Activated CD4-positive, alpha-beta memory T cell treated with anti-CD3 and anti-CD28 coated beads, Interleukin-2, amount 10 ng/mL, durations not matched to agents 7 days and 5 days (primary cell): ENCODE results near the gene DUSP16. TPM values are rescaled to one million over a fixed set of nuclear protein-coding genes. Genes with fewer than 3 reads are reported as not detected.
"Not testable (repeated sequence)": the region's sequence is repeated elsewhere in the genome, so short reads cannot be mapped to it uniquely, and the experiment has no call there.

ENCODE experiments used
- CTCF ChIA-PET: fragments of 350-600 bp; sonication (Branson Sonifier 250); formaldehyde crosslinking; loops from one replicate; lab custom pipeline; 2021; ENCODE audit warnings: antibody characterized with exemption, inconsistent platforms; lab: Charles Lee
- POLR2A ChIA-PET: fragments of 350-600 bp; sonication (Branson Sonifier 250); formaldehyde crosslinking; loops from one replicate; lab custom pipeline; 2021; ENCODE audit warnings: antibody characterized with exemption; lab: Charles Lee
- DNase-seq: peaks from one replicate; pipeline ENCODE4 v3.0.0-alpha.2; 2020
- H3K27ac Mint-ChIP-seq: one replicate; pipeline ENCODE4 v1.8.0; 2021; ENCODE audit warnings: mild to moderate bottlenecking, mixed read lengths
- H3K27me3 Mint-ChIP-seq: one replicate; pipeline ENCODE4 v1.8.0; 2021; ENCODE audit warnings: mixed read lengths
- H3K36me3 Mint-ChIP-seq: one replicate; pipeline ENCODE4 v1.8.0; 2021; ENCODE audit warnings: low read depth, mixed read lengths
- H3K4me1 Mint-ChIP-seq: one replicate; pipeline ENCODE4 v1.8.0; 2021; ENCODE audit warnings: mixed read lengths
- H3K4me3 Mint-ChIP-seq: one replicate; pipeline ENCODE4 v1.8.0; 2021; ENCODE audit warnings: mild to moderate bottlenecking, mixed read lengths
- H3K9me3 Mint-ChIP-seq: one replicate; pipeline ENCODE4 v1.8.0; 2021; ENCODE audit warnings: mixed read lengths
- total RNA-seq, 2 experiments: library from RNA; stranded (reverse); gene quantifications; one replicate each; pipeline ENCODE4 v1.2.3, GENCODE V29; 2021

DUSP16 gene
- total RNA-seq, 2 experiments from 2014 or later: 77.3 to 85.2 TPM

DNA sequence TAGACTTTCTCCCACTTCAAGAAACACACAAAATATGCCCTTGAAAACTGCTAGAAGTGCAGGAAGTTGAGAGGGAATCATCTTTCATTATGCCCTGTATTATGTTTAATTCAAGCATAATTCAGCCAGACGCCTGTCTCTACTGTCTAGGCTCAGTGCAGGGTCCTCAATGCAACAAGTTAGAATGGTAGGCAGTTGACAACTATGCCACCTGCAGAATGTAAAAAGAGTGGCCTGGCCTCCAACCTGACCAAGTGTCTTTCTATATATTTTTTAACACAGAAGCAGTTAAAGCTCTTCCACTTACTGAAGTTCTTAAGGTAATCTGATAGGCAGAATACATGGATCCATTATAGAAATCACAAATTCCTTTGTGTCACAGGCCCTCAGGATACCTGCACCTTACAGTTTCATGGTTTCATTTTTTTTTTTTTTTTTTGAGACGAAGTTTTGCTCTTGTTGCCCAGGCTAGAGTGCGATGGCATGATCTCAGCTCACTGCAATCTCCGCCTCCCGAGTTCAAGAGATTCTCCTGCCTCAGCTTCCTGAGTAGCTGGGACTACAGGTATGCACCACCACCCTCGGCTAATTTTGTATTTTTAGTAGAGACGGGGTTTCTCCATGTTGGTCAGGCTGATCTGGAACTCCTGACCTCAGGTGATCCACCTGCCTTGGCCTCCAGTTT, 60.4 kb downstream of the DUSP16 start:
- DNase-seq: peak; percentile 34
- CTCF ChIA-PET: interaction anchor here (1.0 to 2.1 kb wide), 2 partner anchors 9 to 36 kb away, joined by 3 to 12 read pairs; no protein-coding TSS in a partner anchor
- Mint-ChIP-seq H3K36me3 (peaks cover 42% of the 10 kb centered on the region), H3K27ac (peak overlapping the region; percentile 90), H3K4me3 (peak overlapping the region; percentile 75), H3K4me1 (peaks cover 76% of the 10 kb centered on the region)
- H3K27me3 Mint-ChIP-seq, H3K9me3 Mint-ChIP-seq: not testable (repeated sequence)
- POLR2A ChIA-PET: interaction anchor here (0.8 to 9.2 kb wide), 11 partner anchors 18 to 233 kb away, joined by 3 to 174 read pairs (median 10); partner anchors contain the start of gene DUSP16

DNA sequence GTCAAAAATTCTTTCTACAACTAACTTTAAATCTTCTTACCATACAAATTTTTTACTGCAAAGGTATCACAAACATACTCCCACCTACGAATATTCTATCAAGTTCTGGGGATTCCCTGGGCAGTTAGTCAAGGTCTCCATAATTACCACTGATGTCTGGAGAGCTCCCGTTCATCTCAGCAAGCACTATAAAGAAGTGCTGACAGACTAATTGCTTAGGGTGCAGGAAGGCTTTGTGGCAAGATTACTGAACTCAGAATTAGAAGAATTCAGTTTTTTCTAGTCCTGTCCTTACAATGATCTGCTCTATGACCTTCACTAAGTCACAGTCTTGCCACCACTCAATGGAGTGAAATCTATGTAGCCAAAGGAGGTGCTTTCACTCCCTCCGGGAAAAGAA, 61.5 kb downstream of the DUSP16 start:
- H3K4me3 Mint-ChIP-seq: peak overlapping the region; percentile 56
- DNase-seq: no peak
- peaks cover 78% of the 10 kb centered on the region for H3K4me1 Mint-ChIP-seq
- peak overlapping the region; percentile 83 for H3K27ac Mint-ChIP-seq
- peaks cover 39% of the 10 kb centered on the region for H3K36me3 Mint-ChIP-seq
- ChIA-PET CTCF (interaction anchor here (2.4 kb wide), 1 partner anchor 9 kb away, joined by 8 read pairs; no protein-coding TSS in a partner anchor), POLR2A (interaction anchor here (1.1 to 9.2 kb wide), 11 partner anchors 9 to 224 kb away, joined by 3 to 174 read pairs (median 5); partner anchors contain the start of genes CDKN1B and DUSP16)
- no peaks in the 10 kb centered on the region for H3K27me3 Mint-ChIP-seq
- H3K9me3 Mint-ChIP-seq: no peaks in the 10 kb centered on the region

GRCh38 chr12:12499909-12500604, 62.6 kb downstream of the DUSP16 start:
- peaks cover 74% of the 10 kb centered on the region for H3K4me1 Mint-ChIP-seq
- no peaks in the 10 kb centered on the region for H3K27me3 Mint-ChIP-seq
- POLR2A ChIA-PET: interaction anchor here (1.1 to 9.2 kb wide), 12 partner anchors 8 to 225 kb away, joined by 3 to 174 read pairs (median 5); partner anchors contain the start of gene DUSP16
- H3K27ac Mint-ChIP-seq: peak overlapping the region; percentile 83
- peak overlapping the region; percentile 45 for H3K4me3 Mint-ChIP-seq
- H3K36me3 Mint-ChIP-seq: peaks cover 50% of the 10 kb centered on the region
- H3K9me3 Mint-ChIP-seq: no peaks in the 10 kb centered on the region
- CTCF ChIA-PET: interaction anchor here (2.4 kb wide), 1 partner anchor 10 kb away, joined by 8 read pairs; no protein-coding TSS in a partner anchor
- no peak for DNase-seq

DNA sequence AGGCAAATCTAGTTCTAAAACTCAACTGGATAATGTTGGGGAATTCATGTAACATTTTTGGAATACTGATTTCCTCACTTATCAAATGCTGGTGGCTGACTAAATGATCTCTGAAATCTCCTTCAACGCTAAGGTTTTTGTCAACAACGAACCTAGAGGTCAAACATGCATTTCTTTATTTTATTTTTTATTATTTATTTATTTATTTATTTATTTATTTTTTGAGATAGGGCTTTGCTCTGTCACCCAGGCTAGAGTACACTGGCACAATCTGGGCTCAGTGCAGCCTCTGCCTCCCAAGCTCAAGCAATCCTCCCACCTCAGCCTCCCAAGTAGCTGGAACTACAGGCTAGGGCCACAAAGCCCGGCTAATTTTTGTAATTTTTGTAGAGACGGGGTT, 64.5 kb downstream of the DUSP16 start:
- CTCF ChIA-PET: interaction anchor here (0.8 kb wide), 1 partner anchor 8 kb away, joined by 3 read pairs; no protein-coding TSS in a partner anchor
- Mint-ChIP-seq H3K27ac (no peak overlapping the region), H3K36me3 (peaks cover 49% of the 10 kb centered on the region), H3K4me1 (peaks cover 59% of the 10 kb centered on the region), H3K4me3 (no peak overlapping the region), H3K9me3 (no peaks in the 10 kb centered on the region), H3K27me3 (no peaks in the 10 kb centered on the region)
- DNase-seq: no peak
- POLR2A ChIA-PET: interaction anchor here (9.2 kb wide), 1 partner anchor 14 kb away, joined by 174 read pairs; no protein-coding TSS in a partner anchor

DNA sequence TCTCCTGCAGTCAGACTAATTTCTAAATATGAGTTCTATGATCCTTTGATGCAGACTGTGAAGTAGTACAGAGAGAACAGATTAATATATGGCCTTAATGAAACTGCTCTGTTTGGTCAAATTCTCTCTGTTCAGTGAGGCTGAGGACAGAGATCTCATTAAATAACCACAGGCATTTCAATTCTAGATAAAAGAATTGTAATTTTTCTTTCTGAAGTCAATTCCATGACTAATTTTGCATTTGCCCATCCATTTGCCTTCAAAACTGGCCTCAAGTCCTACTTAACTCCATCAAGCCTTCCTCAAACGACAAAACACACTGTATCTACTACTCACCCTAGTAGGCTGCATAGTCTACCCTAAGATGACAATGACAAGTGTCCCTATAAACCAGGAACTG, 67.1 kb downstream of the DUSP16 start:
- Mint-ChIP-seq H3K4me1 (peaks cover 36% of the 10 kb centered on the region), H3K4me3 (no peak overlapping the region), H3K36me3 (peaks cover 37% of the 10 kb centered on the region), H3K27me3 (no peaks in the 10 kb centered on the region), H3K27ac (peak overlapping the region; percentile 19), H3K9me3 (no peaks in the 10 kb centered on the region)
- POLR2A ChIA-PET: interaction anchor here (1.4 to 1.8 kb wide), 2 partner anchors 10 to 14 kb away, joined by 5 read pairs; no protein-coding TSS in a partner anchor
- DNase-seq: no peak
- CTCF ChIA-PET: interaction anchor here (1.4 kb wide), 1 partner anchor 20 kb away, joined by 3 read pairs; no protein-coding TSS in a partner anchor

- H3K36me3 Mint-ChIP-seq: peaks cover 34% of the 10 kb centered on the region
- H3K4me1 Mint-ChIP-seq: peaks cover 42% of the 10 kb centered on the region
- POLR2A ChIA-PET: interaction anchor here (1.4 to 22.6 kb wide), 6 partner anchors 8 to 229 kb away, joined by 3 to 580 read pairs (median 12); partner anchors contain the start of gene CDKN1B
- CTCF ChIA-PET: no interaction called here
- no peaks in the 10 kb centered on the region for H3K27me3 Mint-ChIP-seq
- no peak overlapping the region for H3K4me3 Mint-ChIP-seq
- H3K9me3 Mint-ChIP-seq: no peaks in the 10 kb centered on the region
- no peak overlapping the region for H3K27ac Mint-ChIP-seq
- DNase-seq: no peak
These were observed 70.1 kb downstream of the DUSP16 start for GRCh38 chr12:12492547-12492946.

DNA sequence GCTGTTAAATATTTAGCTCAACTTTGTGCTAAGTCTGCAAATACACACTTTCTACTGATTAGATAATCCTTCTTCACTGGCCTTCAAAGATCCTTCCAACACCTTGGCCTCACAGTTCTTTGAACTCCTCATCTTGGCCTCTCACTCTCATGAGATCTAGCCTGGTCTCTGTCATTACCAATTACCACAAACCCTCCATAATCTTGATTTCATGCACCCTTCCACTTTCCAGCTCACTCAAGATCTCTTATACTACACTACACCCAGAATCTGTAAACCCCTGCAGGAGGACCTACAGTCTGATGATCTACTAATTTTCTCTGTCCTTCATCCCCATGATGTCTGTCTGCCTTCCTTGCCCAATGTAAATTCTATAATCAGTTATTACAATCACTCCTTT, 71.1 kb downstream of the DUSP16 start:
- Mint-ChIP-seq H3K36me3 (peaks cover 37% of the 10 kb centered on the region), H3K27ac (no peak overlapping the region), H3K4me3 (no peak overlapping the region), H3K9me3 (no peaks in the 10 kb centered on the region), H3K27me3 (no peaks in the 10 kb centered on the region), H3K4me1 (peaks cover 45% of the 10 kb centered on the region)
- DNase-seq: no peak
- CTCF ChIA-PET: interaction anchor here (2.2 kb wide), 1 partner anchor 16 kb away, joined by 7 read pairs; no protein-coding TSS in a partner anchor
- POLR2A ChIA-PET: interaction anchor here (0.9 to 22.6 kb wide), 9 partner anchors 8 to 230 kb away, joined by 3 to 580 read pairs (median 5); partner anchors contain the start of genes CDKN1B and DUSP16

DNA sequence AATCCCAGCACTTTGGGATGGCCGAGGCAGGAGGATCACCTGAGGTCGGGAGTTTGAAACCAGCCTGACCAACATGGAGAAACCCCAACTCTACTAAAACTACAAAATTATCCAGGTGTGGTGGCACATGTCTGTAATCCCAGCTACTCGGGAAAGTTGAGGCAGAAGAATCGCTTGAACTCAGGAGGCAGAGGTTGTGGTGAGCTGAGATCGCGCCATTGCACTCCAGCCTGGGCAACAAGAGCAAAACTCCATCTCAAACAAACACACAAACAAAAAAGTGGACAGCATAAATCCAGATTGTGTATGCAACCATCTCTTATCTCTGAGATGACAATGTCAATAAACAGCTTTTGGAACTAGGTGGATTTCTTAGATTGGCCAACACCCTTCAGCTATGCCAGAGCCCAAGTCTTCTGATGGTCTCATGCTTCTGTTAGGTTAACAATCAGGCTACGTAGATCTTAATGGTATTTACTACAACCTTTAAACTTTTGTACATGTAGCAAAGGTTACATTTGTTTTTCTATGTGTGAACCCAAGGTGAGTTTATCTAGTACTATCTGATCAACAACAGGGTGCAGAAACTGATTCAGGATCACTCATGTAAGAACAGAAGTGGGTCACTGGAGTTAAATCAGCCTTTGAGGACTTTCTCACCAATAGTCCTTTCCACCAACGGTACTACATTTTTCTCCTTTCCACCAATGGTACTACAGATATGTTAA, 73.7 kb downstream of the DUSP16 start:
- POLR2A ChIA-PET: interaction anchor here (1.0 to 22.6 kb wide), 6 partner anchors 13 to 232 kb away, joined by 3 to 580 read pairs (median 143); partner anchors contain the start of genes CDKN1B and DUSP16
- peak overlapping the region; percentile 17 for H3K27ac Mint-ChIP-seq
- no peaks in the 10 kb centered on the region for H3K9me3 Mint-ChIP-seq
- CTCF ChIA-PET: interaction anchor here (1.0 to 2.2 kb wide), 4 partner anchors 14 to 114 kb away, joined by 3 to 7 read pairs (median 6); no protein-coding TSS in a partner anchor
- DNase-seq: no peak
- peaks cover 42% of the 10 kb centered on the region for H3K36me3 Mint-ChIP-seq
- H3K4me3 Mint-ChIP-seq: no peak overlapping the region
- no peaks in the 10 kb centered on the region for H3K27me3 Mint-ChIP-seq
- peaks cover 52% of the 10 kb centered on the region for H3K4me1 Mint-ChIP-seq

GRCh38 chr12:12488296-12488695, 74.4 kb downstream of the DUSP16 start:
- peaks cover 49% of the 10 kb centered on the region for H3K36me3 Mint-ChIP-seq
- peak overlapping the region; percentile 77 for H3K27ac Mint-ChIP-seq
- no peak for DNase-seq
- ChIA-PET POLR2A (interaction anchor here (1.0 to 22.6 kb wide), 9 partner anchors 8 to 233 kb away, joined by 3 to 580 read pairs (median 11); partner anchors contain the start of gene CDKN1B), CTCF (interaction anchor here (1.0 to 2.1 kb wide), 5 partner anchors 13 to 113 kb away, joined by 3 to 7 read pairs (median 5); no protein-coding TSS in a partner anchor)
- H3K4me3 Mint-ChIP-seq: no peak overlapping the region
- H3K4me1 Mint-ChIP-seq: peaks cover 58% of the 10 kb centered on the region
- H3K27me3 Mint-ChIP-seq: no peaks in the 10 kb centered on the region
- no peaks in the 10 kb centered on the region for H3K9me3 Mint-ChIP-seq

- no peak for DNase-seq
- Mint-ChIP-seq H3K27ac (peak overlapping the region; percentile 77), H3K27me3 (no peaks in the 10 kb centered on the region), H3K4me1 (peaks cover 62% of the 10 kb centered on the region), H3K4me3 (no peak overlapping the region), H3K9me3 (no peaks in the 10 kb centered on the region), H3K36me3 (peaks cover 56% of the 10 kb centered on the region)
- ChIA-PET POLR2A (interaction anchor here (1.0 to 22.6 kb wide), 12 partner anchors 9 to 234 kb away, joined by 3 to 580 read pairs (median 13); partner anchors contain the start of genes BORCS5 and CDKN1B), CTCF (interaction anchor here (1.1 to 2.0 kb wide), 3 partner anchors 12 to 111 kb away, joined by 4 to 7 read pairs (median 5); no protein-coding TSS in a partner anchor)
These were observed 75.2 kb downstream of the DUSP16 start for GRCh38 chr12:12487490-12487889.

- Mint-ChIP-seq H3K27ac (peak overlapping the region; percentile 77), H3K9me3 (no peaks in the 10 kb centered on the region), H3K4me3 (no peak overlapping the region), H3K4me1 (peaks cover 66% of the 10 kb centered on the region), H3K36me3 (peaks cover 59% of the 10 kb centered on the region), H3K27me3 (no peaks in the 10 kb centered on the region)
- CTCF ChIA-PET: interaction anchor here (0.5 to 2.0 kb wide), 7 partner anchors 11 to 152 kb away, joined by 3 to 7 read pairs (median 3); no protein-coding TSS in a partner anchor
- DNase-seq: no peak
- POLR2A ChIA-PET: interaction anchor here (1.2 to 22.6 kb wide), 13 partner anchors 10 to 250 kb away, joined by 4 to 580 read pairs (median 11); partner anchors contain the start of genes BORCS5, CDKN1B and DUSP16
These were observed 75.9 kb downstream of the DUSP16 start for GRCh38 chr12:12486661-12487240.
